GM12874 (cell line): Measurements from ENCODE around the gene PKNOX2.

Experiments used
- TF ChIP-seq, protein P1 (sequence below): IDR thresholded peaks from 2 replicates; pipeline ENCODE4 v1.5.1; 2011; ENCODE audit warnings: low read depth, mild to moderate bottlenecking, control low read depth, low read length, moderate library complexity; ENCODE audit not compliant: insufficient read depth

PKNOX2 gene

DNA sequence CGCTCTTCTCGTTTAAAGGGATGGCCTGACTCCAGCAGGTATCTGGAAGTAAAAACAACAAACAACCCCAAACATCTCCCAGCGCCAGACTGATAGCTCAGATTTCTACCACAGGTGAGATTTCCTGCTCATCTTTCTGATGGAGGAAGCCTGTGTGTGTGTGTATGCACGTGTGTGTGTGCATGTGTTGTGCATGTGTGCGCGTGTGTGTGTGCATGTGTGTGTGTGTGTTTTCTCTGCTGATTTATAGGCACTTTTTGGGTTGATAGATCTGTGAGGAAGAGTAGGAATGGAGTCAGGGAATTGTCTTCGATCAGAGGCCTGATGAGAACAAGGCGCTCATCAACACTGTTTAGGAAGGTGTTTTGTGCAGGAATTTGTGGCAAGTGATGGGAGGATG, 103.0 kb downstream of the PKNOX2 start:
- TF ChIP-seq, protein P1, sequence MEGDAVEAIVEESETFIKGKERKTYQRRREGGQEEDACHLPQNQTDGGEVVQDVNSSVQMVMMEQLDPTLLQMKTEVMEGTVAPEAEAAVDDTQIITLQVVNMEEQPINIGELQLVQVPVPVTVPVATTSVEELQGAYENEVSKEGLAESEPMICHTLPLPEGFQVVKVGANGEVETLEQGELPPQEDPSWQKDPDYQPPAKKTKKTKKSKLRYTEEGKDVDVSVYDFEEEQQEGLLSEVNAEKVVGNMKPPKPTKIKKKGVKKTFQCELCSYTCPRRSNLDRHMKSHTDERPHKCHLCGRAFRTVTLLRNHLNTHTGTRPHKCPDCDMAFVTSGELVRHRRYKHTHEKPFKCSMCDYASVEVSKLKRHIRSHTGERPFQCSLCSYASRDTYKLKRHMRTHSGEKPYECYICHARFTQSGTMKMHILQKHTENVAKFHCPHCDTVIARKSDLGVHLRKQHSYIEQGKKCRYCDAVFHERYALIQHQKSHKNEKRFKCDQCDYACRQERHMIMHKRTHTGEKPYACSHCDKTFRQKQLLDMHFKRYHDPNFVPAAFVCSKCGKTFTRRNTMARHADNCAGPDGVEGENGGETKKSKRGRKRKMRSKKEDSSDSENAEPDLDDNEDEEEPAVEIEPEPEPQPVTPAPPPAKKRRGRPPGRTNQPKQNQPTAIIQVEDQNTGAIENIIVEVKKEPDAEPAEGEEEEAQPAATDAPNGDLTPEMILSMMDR = no peak

DNA sequence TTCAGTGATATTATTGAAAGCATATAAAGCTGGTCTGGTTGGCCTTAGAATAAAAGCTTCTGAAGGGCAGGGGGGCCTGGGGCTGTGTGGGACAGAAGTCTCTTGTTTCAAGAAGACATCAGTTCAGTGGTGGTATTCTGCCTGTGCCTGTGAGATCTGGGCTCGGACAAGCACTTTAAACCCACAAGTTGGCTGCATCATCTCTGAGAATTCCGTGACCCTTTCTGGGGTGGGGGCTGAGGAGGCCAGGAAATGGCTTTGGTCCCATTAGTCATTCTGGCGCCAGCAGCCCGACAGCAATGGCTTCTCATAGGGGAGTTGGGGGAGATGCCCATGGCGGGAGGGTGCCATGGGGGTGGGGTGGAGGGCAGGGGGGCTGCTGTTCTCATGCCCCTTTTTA, 104.1 kb downstream of the PKNOX2 start:
- TF ChIP-seq, protein P1 = no peak

DNA sequence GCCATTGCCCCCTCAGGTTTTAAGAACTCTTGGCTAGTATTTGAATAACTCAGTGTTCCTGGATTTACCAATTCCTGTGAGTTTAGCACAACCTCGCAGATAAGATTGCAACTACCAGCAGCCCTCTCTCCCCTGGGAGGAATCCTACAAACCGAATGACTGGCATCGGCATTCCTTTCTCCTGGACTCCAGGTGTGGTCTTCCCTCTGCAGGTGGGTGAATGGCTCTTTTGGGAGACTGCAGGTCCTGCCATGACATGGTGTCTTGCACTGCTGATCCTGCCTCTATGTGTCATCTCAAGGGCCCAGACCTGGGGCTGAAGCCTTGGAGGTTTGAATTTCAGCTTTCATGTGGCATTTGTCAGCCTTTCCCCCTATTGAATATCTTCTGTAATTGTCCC, 105.6 kb downstream of the PKNOX2 start:
- TF ChIP-seq, protein P1 = no peak

DNA sequence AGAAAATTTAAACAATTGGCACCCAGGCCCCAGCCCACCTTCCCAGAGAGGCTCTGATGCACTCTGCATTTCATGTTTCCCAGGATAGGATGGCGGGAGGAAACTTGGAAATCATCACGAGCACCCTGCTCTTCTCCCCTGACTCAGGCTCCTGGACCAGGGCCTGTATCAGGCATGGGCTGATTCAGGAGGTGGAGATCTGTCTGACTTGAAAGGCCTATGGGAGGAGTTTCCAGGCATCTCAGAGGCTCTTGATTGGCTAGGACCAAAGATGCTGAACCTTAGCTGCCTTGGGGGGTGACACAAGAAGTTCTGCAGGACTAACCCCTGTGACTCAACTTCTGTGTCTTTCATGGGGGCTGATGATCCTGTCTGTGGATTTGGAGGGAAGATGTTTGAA, 106.2 kb downstream of the PKNOX2 start:
- TF ChIP-seq, protein P1 = no peak

DNA sequence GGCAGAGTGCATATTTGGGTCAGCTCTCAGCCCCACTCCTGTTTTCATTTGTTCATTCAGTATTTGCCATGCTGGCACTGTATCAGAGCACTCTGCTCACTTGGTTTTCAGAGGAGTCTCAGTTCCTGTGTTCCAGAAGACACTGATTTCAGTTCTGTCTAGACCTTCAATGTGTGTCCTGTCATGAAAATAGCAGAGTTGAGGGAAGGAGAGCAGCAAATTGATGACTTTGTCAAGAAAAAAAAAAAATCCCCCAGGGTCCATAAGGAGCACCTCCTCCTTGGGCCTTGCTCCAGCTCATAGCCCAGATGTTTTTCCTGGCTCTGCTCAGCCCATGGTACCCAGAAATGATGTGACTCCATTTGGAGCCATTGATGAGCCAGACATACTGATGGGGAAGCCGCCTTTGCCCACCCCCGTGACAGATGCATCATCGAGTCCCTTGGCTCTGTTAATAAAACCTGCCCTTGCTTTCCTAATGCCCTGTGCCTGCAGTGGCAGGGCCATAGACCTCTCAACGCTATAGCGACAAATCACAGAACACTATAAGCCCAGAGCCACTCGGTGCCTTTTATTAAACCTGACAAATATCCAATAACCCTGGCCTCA, 107.0 kb downstream of the PKNOX2 start:
- TF ChIP-seq, protein P1 = no peak

DNA sequence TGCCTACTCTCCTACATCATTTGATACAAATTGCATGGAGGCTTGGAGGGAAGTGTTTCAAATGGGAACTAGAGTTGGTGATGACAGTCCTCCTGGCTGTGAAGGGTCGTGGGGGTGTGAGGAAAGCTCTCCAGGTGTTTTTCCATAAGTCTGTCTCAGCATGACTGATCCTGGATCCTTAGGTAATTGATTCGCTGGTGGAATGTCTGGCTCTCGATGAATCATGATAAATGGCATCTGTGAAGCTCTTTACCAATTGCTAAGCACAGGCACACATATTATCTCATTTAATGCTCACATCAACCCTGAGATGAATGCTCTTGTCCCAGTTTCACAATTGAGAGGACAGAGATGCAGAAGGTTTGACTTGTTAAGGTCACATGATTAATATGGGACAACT, 107.5 kb downstream of the PKNOX2 start:
- TF ChIP-seq, protein P1 = no peak

DNA sequence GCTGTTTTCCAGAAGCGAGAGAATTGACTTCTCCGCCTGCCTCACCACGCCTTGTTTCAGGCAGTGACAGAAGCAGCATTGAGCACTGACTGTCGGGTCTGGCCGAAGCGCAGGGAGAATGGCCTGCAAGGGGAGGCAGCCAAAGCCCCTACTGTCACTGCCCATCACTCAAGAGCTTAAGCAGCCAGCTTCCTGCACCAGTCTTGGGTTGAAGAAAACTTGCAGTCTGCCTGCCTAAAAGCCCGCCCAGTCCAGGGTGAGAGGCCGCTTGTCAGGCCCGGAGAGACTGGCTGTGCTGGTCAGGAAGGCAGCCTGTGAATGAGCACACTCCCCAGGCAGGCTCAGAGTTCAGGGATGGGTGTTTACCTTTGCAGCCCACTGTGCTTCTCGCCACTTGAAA, 108.3 kb downstream of the PKNOX2 start:
- TF ChIP-seq, protein P1 = no peak

DNA sequence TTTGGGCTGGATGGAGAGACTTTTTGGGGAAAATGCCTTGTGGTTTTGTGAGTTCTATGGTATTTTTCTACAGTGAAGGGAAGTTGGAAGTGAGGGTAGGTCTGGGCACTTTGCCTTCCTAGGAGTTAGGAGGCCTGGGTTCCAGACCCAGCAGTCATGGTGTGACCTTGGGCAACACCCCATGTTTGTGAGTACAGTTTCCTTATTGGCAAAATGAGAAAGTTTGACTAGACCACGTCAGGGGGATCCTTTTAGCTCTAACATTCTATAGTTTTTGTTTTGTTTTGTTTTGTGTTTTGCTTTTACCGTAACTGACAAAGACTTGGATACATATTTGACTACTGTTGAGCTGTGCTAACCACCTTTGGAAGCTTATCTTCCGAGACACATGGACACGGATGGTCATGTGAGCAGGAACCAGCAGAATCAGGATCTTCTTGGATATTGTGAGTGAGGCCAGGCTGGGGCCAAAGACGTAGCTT, 109.0 kb downstream of the PKNOX2 start:
- TF ChIP-seq, protein P1 = no peak
